Neural progenitor cell (in vitro differentiated cells): ENCODE data around the gene CEP85. TPM values are rescaled to one million over a fixed set of nuclear protein-coding genes. Genes with fewer than 3 reads are reported as not detected.

Experiments used
- DNase-seq: peaks from one replicate; pipeline ENCODE4 v3.0.0-alpha.2; 2016; ENCODE audit warnings: low spot score
- H2AFZ ChIP-seq: fragments of 200-600 bp; sonication (generic); replicated peaks from 2 replicates; pipeline ENCODE4 v1.6.1; 2016; ENCODE audit warnings: antibody characterized with exemption
- H3F3A ChIP-seq: fragments of 200-600 bp; sonication (generic); 2 replicates; pipeline ENCODE4 v1.6.1; 2016; ENCODE audit warnings: antibody characterized with exemption, low read depth
- H3K27ac ChIP-seq: fragments of 200-600 bp; sonication (generic); 2 replicates; pipeline ENCODE4 v1.5.1; 2016; ENCODE audit warnings: mild to moderate bottlenecking
- H3K27me3 ChIP-seq: fragments of 200-600 bp; sonication (generic); 2 replicates; pipeline ENCODE4 v1.6.1; 2016; ENCODE audit warnings: mild to moderate bottlenecking, moderate library complexity
- H3K36me3 ChIP-seq: fragments of 200-600 bp; sonication (generic); 2 replicates; pipeline ENCODE4 v1.5.1; 2016
- H3K4me1 ChIP-seq: fragments of 200-600 bp; sonication (generic); 2 replicates; pipeline ENCODE4 v1.6.1; 2016; ENCODE audit warnings: mixed run types
- H3K4me2 ChIP-seq: fragments of 200-600 bp; sonication (generic); 2 replicates; pipeline ENCODE4 v1.6.1; 2016
- H3K4me3 ChIP-seq: fragments of 200-600 bp; sonication (generic); 2 replicates; pipeline ENCODE4 v1.5.1; 2016
- H3K79me2 ChIP-seq: fragments of 200-600 bp; sonication (generic); 2 replicates; pipeline ENCODE4 v1.6.1; 2016; ENCODE audit warnings: low read depth
- H3K9ac ChIP-seq: fragments of 200-600 bp; sonication (generic); 2 replicates; pipeline ENCODE4 v1.6.1; 2016
- H3K9me3 ChIP-seq: fragments of 200-600 bp; sonication (generic); 2 replicates; pipeline ENCODE4 v1.5.1; 2016; ENCODE audit warnings: low read depth
- H4K20me1 ChIP-seq: fragments of 200-600 bp; sonication (generic); 2 replicates; pipeline ENCODE4 v1.6.1; 2016; ENCODE audit warnings: low read depth
- H3K27ac Mint-ChIP-seq: 3 replicates; pipeline ENCODE4 v1.8.0; 2021; ENCODE audit warnings: mixed read lengths
- H3K27me3 Mint-ChIP-seq: 2 replicates; pipeline ENCODE4 v1.8.0; 2022; ENCODE audit warnings: low read depth, mild to moderate bottlenecking, inconsistent platforms, moderate library complexity, mixed read lengths; ENCODE audit not compliant: insufficient read depth
- H3K36me3 Mint-ChIP-seq: 3 replicates; pipeline ENCODE4 v1.8.0; 2021; ENCODE audit warnings: mixed read lengths
- H3K4me1 Mint-ChIP-seq: 3 replicates; pipeline ENCODE4 v1.8.0; 2021; ENCODE audit warnings: mixed read lengths
- H3K4me3 Mint-ChIP-seq: 3 replicates; pipeline ENCODE4 v1.8.0; 2021; ENCODE audit warnings: mild to moderate bottlenecking, moderate library complexity, mixed read lengths
- H3K9me3 Mint-ChIP-seq: 3 replicates; pipeline ENCODE4 v1.8.0; 2020; ENCODE audit warnings: mixed read lengths
- EZH2 ChIP-seq: fragments of 200-600 bp; sonication (generic); IDR thresholded peaks from 2 replicates; pipeline ENCODE4 v1.6.1; 2017; ENCODE audit warnings: antibody characterized with exemption, mild to moderate bottlenecking, moderate library complexity
- EZH2phosphoT487 ChIP-seq: fragments of 200-600 bp; sonication (generic); IDR thresholded peaks from 2 replicates; pipeline ENCODE4 v1.6.1; 2017; ENCODE audit warnings: antibody characterized with exemption
- total RNA-seq: library from RNA; depleted of rRNA; stranded (reverse); fragments of >200 nt; gene quantifications from 2 replicates; pipeline ENCODE4 v1.2.3, GENCODE V29; 2015; ENCODE audit warnings: low replicate concordance
- TF ChIP-seq, protein P1 (sequence below): fragments of 200-600 bp; sonication (generic); IDR thresholded peaks from 2 replicates; pipeline ENCODE4 v1.5.1; 2017; ENCODE audit warnings: antibody characterized with exemption, mild to moderate bottlenecking

The CEP85 gene
- total RNA-seq, 1 donor from 2014 or later = 41.4 TPM

GRCh38 chr1:26288311-26288941, 54.4 kb downstream of the CEP85 start:
- Mint-ChIP-seq H3K4me1 (peaks cover 60% of the 10 kb centered on the region), H3K27ac (no peak overlapping the region), H3K27me3 (peaks cover 13% of the 10 kb centered on the region), H3K4me3 (no peak overlapping the region), H3K36me3 (no peaks in the 10 kb centered on the region), H3K9me3 (no peaks in the 10 kb centered on the region)
- no peaks in the 10 kb centered on the region for H3K79me2 ChIP-seq
- H2AFZ ChIP-seq = no peak overlapping the region
- no peak overlapping the region for H3K9ac ChIP-seq
- H3K36me3 ChIP-seq = no peaks in the 10 kb centered on the region
- DNase-seq = no peak
- peaks cover 5% of the 10 kb centered on the region for H3F3A ChIP-seq
- no peak for TF ChIP-seq EZH2phosphoT487
- TF ChIP-seq, protein P1, sequence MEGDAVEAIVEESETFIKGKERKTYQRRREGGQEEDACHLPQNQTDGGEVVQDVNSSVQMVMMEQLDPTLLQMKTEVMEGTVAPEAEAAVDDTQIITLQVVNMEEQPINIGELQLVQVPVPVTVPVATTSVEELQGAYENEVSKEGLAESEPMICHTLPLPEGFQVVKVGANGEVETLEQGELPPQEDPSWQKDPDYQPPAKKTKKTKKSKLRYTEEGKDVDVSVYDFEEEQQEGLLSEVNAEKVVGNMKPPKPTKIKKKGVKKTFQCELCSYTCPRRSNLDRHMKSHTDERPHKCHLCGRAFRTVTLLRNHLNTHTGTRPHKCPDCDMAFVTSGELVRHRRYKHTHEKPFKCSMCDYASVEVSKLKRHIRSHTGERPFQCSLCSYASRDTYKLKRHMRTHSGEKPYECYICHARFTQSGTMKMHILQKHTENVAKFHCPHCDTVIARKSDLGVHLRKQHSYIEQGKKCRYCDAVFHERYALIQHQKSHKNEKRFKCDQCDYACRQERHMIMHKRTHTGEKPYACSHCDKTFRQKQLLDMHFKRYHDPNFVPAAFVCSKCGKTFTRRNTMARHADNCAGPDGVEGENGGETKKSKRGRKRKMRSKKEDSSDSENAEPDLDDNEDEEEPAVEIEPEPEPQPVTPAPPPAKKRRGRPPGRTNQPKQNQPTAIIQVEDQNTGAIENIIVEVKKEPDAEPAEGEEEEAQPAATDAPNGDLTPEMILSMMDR = no peak
- no peaks in the 10 kb centered on the region for H3K27me3 ChIP-seq
- no peaks in the 10 kb centered on the region for H4K20me1 ChIP-seq
- no peak overlapping the region for H3K27ac ChIP-seq
- H3K4me3 ChIP-seq = no peak overlapping the region
- peaks cover 25% of the 10 kb centered on the region for H3K4me1 ChIP-seq
- H3K4me2 ChIP-seq = no peak overlapping the region
- H3K9me3 ChIP-seq = no peaks in the 10 kb centered on the region

- H2AFZ ChIP-seq = no peak overlapping the region
- peaks cover 13% of the 10 kb centered on the region for H3K27me3 Mint-ChIP-seq
- no peaks in the 10 kb centered on the region for H3K9me3 ChIP-seq
- H3K4me1 ChIP-seq = peaks cover 25% of the 10 kb centered on the region
- peaks cover 57% of the 10 kb centered on the region for H3K4me1 Mint-ChIP-seq
- H3K9me3 Mint-ChIP-seq = no peaks in the 10 kb centered on the region
- H3K27ac Mint-ChIP-seq = peak overlapping the region; percentile 33
- peaks cover 5% of the 10 kb centered on the region for H3F3A ChIP-seq
- no peaks in the 10 kb centered on the region for H3K36me3 Mint-ChIP-seq
- H4K20me1 ChIP-seq = no peaks in the 10 kb centered on the region
- H3K9ac ChIP-seq = no peak overlapping the region
- DNase-seq = peak; percentile 33
- H3K4me3 ChIP-seq = no peak overlapping the region
- H3K4me3 Mint-ChIP-seq = peak overlapping the region; percentile 33
- H3K36me3 ChIP-seq = no peaks in the 10 kb centered on the region
- H3K79me2 ChIP-seq = no peaks in the 10 kb centered on the region
- H3K27ac ChIP-seq = peak overlapping the region; percentile 46
- no peaks in the 10 kb centered on the region for H3K27me3 ChIP-seq
- TF ChIP-seq EZH2phosphoT487 (no peak), EZH2 (no peak)
- TF ChIP-seq, protein P1 = no peak
- H3K4me2 ChIP-seq = no peak overlapping the region
Measured at GRCh38 chr1:26289158-26290059, 55.4 kb downstream of the CEP85 start.

DNA sequence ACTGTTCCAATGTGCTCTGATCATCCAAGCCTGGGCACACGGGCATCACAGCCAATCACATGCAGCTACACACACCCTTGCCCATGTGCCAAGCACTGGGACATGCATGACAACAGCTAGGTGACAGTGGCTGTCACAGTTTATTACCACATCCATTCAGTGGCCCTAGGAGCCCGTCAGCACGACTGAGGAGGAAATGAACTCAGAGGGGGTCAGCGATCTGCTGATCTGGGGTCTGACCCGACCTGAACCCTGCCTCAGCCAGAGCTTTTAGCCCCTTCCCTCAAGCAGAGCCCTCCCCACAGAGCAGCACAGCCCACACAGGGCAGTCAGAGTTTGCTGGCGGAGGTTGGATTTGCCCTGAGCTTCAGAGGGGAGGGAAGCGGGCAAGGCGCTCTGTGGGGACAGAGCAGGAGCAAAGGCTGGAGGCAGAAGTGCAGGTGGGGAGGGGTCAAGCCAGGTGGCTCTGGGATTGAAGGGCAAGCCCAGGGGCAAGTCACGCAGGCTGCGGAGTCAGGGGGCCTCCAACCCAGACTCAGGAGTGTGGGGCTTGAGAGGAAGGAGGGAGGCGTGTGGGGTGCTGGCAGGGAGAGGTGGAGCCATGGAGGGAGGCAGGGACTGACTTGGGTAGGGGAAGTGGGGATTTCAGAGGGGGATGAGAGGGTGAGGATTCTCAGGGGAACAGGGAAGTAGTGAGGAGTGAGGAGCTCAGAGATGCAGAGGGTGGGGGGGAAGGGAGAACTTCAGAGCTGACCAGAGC, 56.3 kb downstream of the CEP85 start:
- Mint-ChIP-seq H3K4me3 (peak overlapping the region; percentile 48), H3K9me3 (no peaks in the 10 kb centered on the region), H3K4me1 (peaks cover 51% of the 10 kb centered on the region), H3K27me3 (peaks cover 10% of the 10 kb centered on the region), H3K27ac (peak overlapping the region; percentile 91), H3K36me3 (no peaks in the 10 kb centered on the region)
- Histone ChIP-seq H3K79me2 (no peaks in the 10 kb centered on the region), H3K9me3 (no peaks in the 10 kb centered on the region), H3F3A (peaks cover 4% of the 10 kb centered on the region), H3K9ac (no peak overlapping the region), H2AFZ (no peak overlapping the region), H3K4me2 (peak overlapping the region; percentile 38), H3K36me3 (no peaks in the 10 kb centered on the region), H3K27ac (no peak overlapping the region), H3K4me3 (no peak overlapping the region), H3K4me1 (peaks cover 24% of the 10 kb centered on the region), H4K20me1 (no peaks in the 10 kb centered on the region), H3K27me3 (no peaks in the 10 kb centered on the region)
- TF ChIP-seq EZH2 = no peak
- no peak for TF ChIP-seq EZH2phosphoT487
- TF ChIP-seq, protein P1 = no peak
- DNase-seq = peak; percentile 20
